ELR (cell line): ENCODE data around the gene NLGN1.
A peak's percentile ranks its signal among the peaks of the same experiment; 100 is the strongest.

ENCODE experiments used
- DNase-seq: peaks from one replicate; pipeline ENCODE4 v3.0.0-alpha.2; 2015; ENCODE audit warnings: low read depth

Gene NLGN1

GRCh38 chr3:174285242-174285864, 887.8 kb downstream of the NLGN1 start:
- no peak for DNase-seq

DNA sequence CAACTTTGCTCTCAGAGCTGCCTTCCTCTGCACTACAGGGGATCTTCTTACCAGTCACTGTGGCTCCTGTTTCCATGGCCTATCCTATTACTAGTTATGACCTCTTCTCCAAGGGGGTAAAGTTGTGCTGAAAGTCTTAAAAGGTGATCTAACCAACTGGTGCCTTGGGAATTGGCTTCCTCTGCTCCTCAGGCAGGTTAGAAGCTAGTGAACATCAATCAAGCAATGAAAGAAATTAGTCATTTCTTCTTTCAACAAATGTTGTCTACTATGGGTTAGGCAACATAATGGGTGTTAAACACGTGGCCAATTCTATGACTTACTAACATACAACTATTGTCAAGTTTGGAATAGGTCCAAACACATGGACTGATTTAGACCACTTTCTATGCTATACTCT, 890.2 kb downstream of the NLGN1 start:
- DNase-seq: no peak

DNA sequence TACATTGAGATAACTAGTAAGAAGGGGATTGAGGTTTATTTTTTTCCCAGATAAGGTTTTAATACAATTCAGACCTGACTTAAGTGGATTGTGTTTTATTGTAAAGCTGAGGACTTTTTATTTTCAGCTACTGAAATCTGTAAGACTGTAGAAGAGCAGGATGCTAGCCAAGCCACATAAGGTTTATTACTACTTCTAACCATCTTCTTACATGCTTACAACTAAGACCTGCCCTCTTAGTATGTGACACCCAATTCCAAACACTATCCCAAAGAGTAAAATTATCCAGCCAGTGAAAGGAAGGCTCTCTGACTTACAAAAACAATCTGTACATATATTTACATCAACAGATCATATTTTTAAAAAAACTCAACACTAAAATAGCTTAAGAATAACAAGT, 897.1 kb downstream of the NLGN1 start:
- DNase-seq: no peak

DNA sequence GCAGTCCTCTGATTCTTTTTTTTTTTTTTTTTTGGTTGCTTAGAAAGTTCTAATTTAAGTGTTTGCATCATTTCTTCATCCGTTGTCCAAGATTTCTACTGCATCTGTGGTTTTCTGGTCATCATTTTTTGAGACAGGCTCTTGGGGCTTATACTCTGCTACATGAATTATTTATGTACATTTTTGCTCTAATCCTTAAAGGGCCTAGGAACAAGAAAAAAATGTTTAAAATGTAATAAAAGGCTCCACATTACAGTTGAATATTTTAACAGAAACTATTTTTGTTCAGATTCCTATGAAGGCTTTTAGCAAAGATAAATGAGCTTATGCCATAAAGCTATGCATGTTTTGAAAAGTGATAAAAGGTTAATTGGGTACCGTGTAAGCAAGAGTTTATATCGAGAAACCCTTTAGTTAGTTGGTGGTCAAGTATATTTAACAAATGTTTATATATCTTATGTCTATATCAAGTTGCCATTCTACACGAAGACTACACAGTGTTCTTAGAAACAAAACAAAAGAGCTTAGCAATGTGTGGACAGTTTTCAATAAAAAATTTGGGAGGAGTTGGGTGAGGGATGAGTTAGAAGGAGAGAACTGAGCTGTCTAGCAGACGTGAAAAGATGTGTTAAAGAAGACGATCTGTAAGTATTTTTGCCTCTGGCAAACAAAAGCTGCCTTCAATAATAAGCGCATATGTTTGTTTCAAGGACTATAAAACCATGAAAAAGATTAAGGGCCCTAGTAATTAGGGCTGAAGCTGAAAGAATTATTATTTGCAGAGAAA, 898.0 kb downstream of the NLGN1 start:
- DNase-seq: no peak

DNA sequence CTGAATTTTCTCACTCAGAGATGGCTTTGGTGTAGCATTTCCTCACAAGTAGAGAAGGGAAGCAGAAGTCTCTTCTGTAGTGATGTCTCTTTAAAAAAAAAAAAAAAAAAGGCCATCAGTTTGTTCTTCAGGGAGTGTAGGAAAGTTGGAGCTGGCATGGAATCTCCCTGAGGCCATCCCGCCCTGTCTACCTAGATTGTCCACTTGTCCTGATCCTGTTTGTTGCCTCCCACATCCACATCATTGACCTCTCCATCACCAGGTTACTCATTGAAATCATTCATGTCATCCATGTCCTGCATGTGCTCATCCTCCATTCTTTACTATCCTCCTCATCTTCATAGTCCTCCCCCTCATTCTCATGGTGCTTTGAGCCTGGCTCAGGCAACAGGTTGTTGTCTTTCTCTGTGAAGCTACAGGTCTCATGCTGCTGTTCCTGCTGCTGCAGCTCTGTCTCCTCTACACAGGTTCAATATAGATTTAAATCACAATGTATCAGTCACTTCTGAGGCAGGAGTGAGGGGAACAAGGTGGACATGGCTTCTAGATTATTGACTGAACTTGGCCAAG, 905.3 kb downstream of the NLGN1 start:
- no peak for DNase-seq

- DNase-seq: no peak
These were observed 906.5 kb downstream of the NLGN1 start for GRCh38 chr3:174303907-174304560.

- no peak for DNase-seq
These were observed 911.2 kb downstream of the NLGN1 start for GRCh38 chr3:174308736-174309135.

DNA sequence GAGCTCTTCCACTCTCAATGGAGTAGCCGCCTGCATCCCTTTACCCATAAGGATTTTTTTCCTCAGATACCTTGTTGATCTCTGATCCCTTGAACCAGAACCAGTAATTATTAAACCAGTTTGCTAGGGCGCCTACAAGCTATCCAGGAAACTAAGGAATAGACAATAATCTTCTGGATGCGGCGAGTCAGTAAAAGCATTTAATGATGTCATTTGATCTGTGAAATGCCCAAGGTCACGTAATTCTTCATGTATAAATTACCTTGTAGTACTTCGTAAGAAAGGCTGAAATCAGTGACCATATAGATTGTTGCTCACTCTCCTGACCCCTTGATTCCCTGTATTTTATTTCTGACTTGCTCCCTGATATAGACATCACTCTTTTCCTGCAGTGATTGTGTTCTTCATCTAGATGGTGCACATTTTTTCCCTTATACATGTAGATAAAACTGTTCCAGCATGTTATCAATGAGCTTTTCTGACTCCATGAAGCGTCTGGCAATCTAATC, 913.0 kb downstream of the NLGN1 start:
- DNase-seq: no peak

DNA sequence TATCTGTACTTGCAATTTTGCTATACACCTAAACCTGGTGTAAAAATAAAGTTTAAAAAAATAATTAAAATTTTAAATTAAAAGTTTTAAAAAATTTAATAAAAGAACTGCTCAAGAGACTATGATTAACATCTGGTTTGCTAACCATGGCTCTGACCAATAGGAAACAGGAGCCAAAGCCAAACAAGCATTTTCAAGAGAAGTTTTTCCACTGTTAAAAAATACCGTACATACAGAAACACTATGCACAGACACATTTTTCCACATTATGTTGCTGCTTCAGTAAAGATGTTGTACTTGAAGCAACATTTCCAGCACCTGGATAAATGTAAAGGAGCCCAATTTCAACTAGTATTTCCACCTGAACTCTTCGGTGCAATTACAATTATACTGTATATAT, 917.7 kb downstream of the NLGN1 start:
- no peak for DNase-seq

DNA sequence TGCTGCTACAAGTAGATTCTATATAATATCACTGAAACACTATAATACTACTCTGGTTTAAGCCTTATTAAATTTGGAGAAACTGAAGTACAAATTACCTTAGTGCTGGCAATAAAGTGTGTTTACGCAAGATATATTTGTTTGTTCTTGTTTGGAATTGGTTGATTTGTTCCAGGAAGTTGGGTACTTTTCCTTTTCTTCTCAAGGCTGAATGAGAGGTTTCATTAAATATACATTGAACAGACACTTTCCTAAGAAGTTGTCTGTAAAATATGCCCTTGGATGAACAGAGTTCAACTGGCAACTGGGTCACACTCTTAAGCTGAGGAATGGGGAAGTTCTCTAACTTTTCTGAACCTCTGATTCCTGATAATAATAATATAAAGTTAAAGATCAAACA, 919.5 kb downstream of the NLGN1 start:
- DNase-seq: no peak

DNA sequence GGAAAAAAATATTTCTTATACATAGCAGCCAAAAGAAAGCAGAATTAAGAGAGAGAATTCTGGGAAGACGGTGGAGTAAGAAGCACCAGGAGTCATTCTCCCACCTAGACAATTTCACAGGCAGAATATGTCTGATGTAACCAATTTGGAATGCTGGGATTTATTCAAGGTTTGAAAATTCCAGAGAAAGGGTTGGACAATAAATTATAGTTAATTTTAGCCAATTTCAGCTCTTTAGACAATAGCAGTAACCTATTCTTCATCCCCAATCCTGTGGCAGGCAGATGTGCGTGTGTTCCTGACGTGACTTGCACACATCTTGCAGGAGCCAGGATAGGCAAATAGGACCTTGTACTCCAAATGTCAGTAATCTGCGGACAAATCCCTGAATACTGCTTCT, 920.6 kb downstream of the NLGN1 start:
- DNase-seq: peak; percentile 2

DNA sequence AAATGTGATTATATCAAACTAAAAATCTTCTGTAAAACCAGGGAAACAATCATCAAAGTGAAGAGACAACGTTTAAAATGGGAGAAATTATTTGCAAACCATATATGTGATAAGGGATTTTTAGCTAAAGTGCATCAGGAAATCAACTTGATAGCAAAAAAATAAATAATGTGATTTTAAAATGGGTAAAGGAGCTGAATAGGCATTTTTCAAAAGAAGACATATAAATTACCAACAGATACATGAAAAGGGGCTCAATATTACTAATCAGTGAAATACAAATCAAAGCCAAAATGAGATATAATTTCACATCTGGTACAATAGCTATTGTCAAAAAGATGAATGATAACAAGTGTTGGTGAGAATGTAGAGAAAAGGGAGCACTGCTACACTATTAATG, 924.0 kb downstream of the NLGN1 start:
- DNase-seq: no peak

DNA sequence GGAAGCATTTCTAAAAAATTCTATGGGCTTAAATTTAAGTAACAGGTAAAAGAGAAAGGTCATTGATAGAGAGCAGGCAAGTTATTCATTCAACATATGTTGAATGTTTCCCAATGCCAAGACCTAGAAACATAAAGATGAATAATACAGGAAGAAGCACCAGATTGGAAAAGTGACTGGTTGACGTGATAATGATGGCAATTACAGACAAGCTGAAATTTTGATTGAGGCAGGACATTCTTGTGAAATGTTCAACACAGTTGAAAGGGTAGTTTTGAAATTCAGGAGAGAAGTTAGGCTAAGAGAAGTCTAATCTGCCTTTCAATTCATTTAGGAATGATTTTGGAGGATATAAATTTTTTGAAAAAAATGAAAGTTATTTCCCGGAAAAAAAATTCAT, 925.2 kb downstream of the NLGN1 start:
- DNase-seq: no peak

DNA sequence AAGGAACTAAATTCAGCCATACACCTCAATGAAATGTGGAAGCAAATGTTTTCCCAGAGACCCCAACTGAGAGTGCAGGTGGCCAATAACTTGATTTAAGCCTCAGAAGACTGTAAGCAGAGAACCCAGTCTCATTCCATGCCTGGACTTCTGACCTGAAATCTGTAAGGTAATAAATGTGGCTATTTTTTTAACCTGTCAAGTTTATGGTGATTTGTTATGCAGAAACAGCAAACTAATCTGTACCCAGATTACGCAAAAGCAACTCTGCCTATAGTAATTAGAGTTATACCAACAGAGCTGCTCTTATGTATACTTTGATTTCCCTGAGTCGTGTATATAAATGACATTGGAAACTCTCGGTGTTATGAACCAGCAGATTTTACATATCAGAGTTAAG, 927.6 kb downstream of the NLGN1 start:
- DNase-seq: no peak

GRCh38 chr3:174325834-174326700, 928.5 kb downstream of the NLGN1 start:
- DNase-seq: peak; percentile 3

DNA sequence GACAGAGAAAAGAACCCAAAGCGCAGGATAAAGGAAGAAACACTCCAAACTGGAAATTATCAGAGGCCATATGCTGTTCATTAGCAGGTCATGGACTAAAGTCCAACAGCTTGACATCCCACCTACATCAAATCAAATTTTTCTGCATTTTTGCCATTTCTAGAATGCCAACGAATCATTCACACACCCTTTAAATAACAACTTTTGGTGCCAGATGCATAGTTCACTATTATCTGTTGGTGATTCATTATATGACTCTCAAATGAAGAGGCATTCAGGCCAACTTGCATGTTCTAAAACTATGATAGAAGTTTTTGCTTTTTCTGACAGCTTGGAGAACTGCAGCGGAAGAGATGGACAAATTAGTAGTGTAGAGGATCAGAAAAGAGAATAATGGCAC, 931.8 kb downstream of the NLGN1 start:
- DNase-seq: peak; percentile 50

GRCh38 chr3:174330303-174330702, 932.8 kb downstream of the NLGN1 start:
- DNase-seq: peak; percentile 82

GRCh38 chr3:174331095-174331800, 933.7 kb downstream of the NLGN1 start:
- no peak for DNase-seq

GRCh38 chr3:174332391-174332790, 934.8 kb downstream of the NLGN1 start:
- no peak for DNase-seq

GRCh38 chr3:174333640-174334039, 936.1 kb downstream of the NLGN1 start:
- no peak for DNase-seq

GRCh38 chr3:174334111-174334510, 936.6 kb downstream of the NLGN1 start:
- DNase-seq: no peak
